ENCODE measurements around the gene ERCC6L2. TPM values are rescaled to one million over a fixed set of nuclear protein-coding genes. Genes with fewer than 3 reads are reported as not detected.

The ERCC6L2 gene
- total RNA-seq, 1 donor from 2014 or later = 52.3 TPM

- TF ChIP-seq CTCF (IDR thresholded peaks at IDR 0.05) = no peak
- no peak overlapping the region for H3K27ac Mint-ChIP-seq
- no peak overlapping the region for H3K4me3 Mint-ChIP-seq
- ATAC-seq (ENCODE audit: low read depth) (no peak), DNase-seq (no peak)
- peaks cover 21% of the 10 kb centered on the region for H3K36me3 Mint-ChIP-seq (ENCODE audit: low read depth)
- ChIA-PET POLR2A (no interaction called here), CTCF (interaction anchor here (1.3 kb wide), 1 partner anchor 14 kb away, joined by 3 read pairs; no protein-coding TSS in a partner anchor)
- no peaks in the 10 kb centered on the region for H3K9me3 Mint-ChIP-seq
- no peaks in the 10 kb centered on the region for H3K27me3 Mint-ChIP-seq
- H3K4me1 Mint-ChIP-seq = peaks cover 4% of the 10 kb centered on the region
- intact Hi-C loops (cut with micrococcal nuclease) = no loop called here
These were observed 26.0 kb downstream of the ERCC6L2 start for GRCh38 chr9:95901506-95901905.

GRCh38 chr9:95903398-95903797 is 27.9 kb downstream of the ERCC6L2 start:
- no peak for TF ChIP-seq CTCF (IDR thresholded peaks at IDR 0.05)
- intact Hi-C loops (cut with micrococcal nuclease) = no loop called here
- Mint-ChIP-seq H3K4me1 (no peaks in the 10 kb centered on the region), H3K4me3 (no peak overlapping the region), H3K27ac (no peak overlapping the region), H3K27me3 (no peaks in the 10 kb centered on the region), H3K9me3 (no peaks in the 10 kb centered on the region), H3K36me3 (ENCODE audit: low read depth) (peaks cover 29% of the 10 kb centered on the region)
- ATAC-seq (ENCODE audit: low read depth) (no peak), DNase-seq (no peak)
- ChIA-PET CTCF (interaction anchor here (0.6 to 0.9 kb wide), 2 partner anchors 90 to 724 kb away, joined by 3 to 4 read pairs; no protein-coding TSS in a partner anchor), POLR2A (no interaction called here)

GRCh38 chr9:95907794-95908193 is 32.3 kb downstream of the ERCC6L2 start:
- peaks cover 33% of the 10 kb centered on the region for H3K36me3 Mint-ChIP-seq (ENCODE audit: low read depth)
- ATAC-seq (ENCODE audit: low read depth) (no peak), DNase-seq (no peak)
- H3K4me3 Mint-ChIP-seq = no peak overlapping the region
- intact Hi-C loops (cut with micrococcal nuclease) = no loop called here
- no peaks in the 10 kb centered on the region for H3K27me3 Mint-ChIP-seq
- H3K4me1 Mint-ChIP-seq = no peaks in the 10 kb centered on the region
- no peaks in the 10 kb centered on the region for H3K9me3 Mint-ChIP-seq
- no peak overlapping the region for H3K27ac Mint-ChIP-seq
- ChIA-PET POLR2A (no interaction called here), CTCF (interaction anchor here (1.0 kb wide), 1 partner anchor 181 kb away, joined by 3 read pairs; no protein-coding TSS in a partner anchor)
- no peak for TF ChIP-seq CTCF (IDR thresholded peaks at IDR 0.05)

GRCh38 chr9:95910023-95910707 is 34.7 kb downstream of the ERCC6L2 start:
- Mint-ChIP-seq H3K4me3 (no peak overlapping the region), H3K36me3 (ENCODE audit: low read depth) (peaks cover 42% of the 10 kb centered on the region), H3K4me1 (no peaks in the 10 kb centered on the region), H3K27me3 (no peaks in the 10 kb centered on the region), H3K9me3 (no peaks in the 10 kb centered on the region), H3K27ac (no peak overlapping the region)
- intact Hi-C loops (cut with micrococcal nuclease) = no loop called here
- ChIA-PET CTCF (no interaction called here), POLR2A (interaction anchor here (0.6 kb wide), 1 partner anchor 387 kb away, joined by 6 read pairs; no protein-coding TSS in a partner anchor)
- TF ChIP-seq CTCF (IDR thresholded peaks at IDR 0.05) = no peak
- no peak for ATAC-seq (ENCODE audit: low read depth)
- no peak for DNase-seq

GRCh38 chr9:95910770-95911340 is 35.4 kb downstream of the ERCC6L2 start:
- H3K4me3 Mint-ChIP-seq = no peak overlapping the region
- ChIA-PET CTCF (no interaction called here), POLR2A (interaction anchor here (0.6 kb wide), 1 partner anchor 386 kb away, joined by 6 read pairs; no protein-coding TSS in a partner anchor)
- intact Hi-C loops (cut with micrococcal nuclease) = no loop called here
- TF ChIP-seq CTCF (IDR thresholded peaks at IDR 0.05) = no peak
- H3K4me1 Mint-ChIP-seq = no peaks in the 10 kb centered on the region
- no peak overlapping the region for H3K27ac Mint-ChIP-seq
- H3K27me3 Mint-ChIP-seq = no peaks in the 10 kb centered on the region
- no peak for DNase-seq
- peaks cover 40% of the 10 kb centered on the region for H3K36me3 Mint-ChIP-seq (ENCODE audit: low read depth)
- H3K9me3 Mint-ChIP-seq = no peaks in the 10 kb centered on the region
- no peak for ATAC-seq (ENCODE audit: low read depth)

Measured in activated B cell treated with CpG ODN at 0.5 μM for 24 hours (primary cell).